DOHH2 (cell line): ENCODE measurements around the gene VTA1.

ENCODE experiments used
- CTCF ChIP-seq: fragments of 200-600 bp; sonication (generic); IDR thresholded peaks from one replicate; pipeline ENCODE4 v1.5.1; 2014; ENCODE audit warnings: antibody characterized with exemption, mild to moderate bottlenecking, low read depth, low read length; ENCODE audit not compliant: poor library complexity, severe bottlenecking
- EZH2phosphoT487 ChIP-seq: fragments of 200-600 bp; sonication (generic); IDR thresholded peaks from 2 replicates; pipeline ENCODE4 v1.6.1; 2017; ENCODE audit warnings: borderline replicate concordance, mild to moderate bottlenecking, antibody characterized with exemption, low read length, moderate library complexity, mixed read lengths

GRCh38 chr6:142167071-142167470, 20.0 kb downstream of the VTA1 start:
- TF ChIP-seq EZH2phosphoT487 (no peak), CTCF (no peak)
